ENCODE results near the gene SLC19A2. TPM values are rescaled to one million over a fixed set of nuclear protein-coding genes. Genes with fewer than 3 reads are reported as not detected.

Gene SLC19A2
- total and polyA plus RNA-seq, 2 donors from 2014 or later: 7.8 to 10.9 TPM

DNA sequence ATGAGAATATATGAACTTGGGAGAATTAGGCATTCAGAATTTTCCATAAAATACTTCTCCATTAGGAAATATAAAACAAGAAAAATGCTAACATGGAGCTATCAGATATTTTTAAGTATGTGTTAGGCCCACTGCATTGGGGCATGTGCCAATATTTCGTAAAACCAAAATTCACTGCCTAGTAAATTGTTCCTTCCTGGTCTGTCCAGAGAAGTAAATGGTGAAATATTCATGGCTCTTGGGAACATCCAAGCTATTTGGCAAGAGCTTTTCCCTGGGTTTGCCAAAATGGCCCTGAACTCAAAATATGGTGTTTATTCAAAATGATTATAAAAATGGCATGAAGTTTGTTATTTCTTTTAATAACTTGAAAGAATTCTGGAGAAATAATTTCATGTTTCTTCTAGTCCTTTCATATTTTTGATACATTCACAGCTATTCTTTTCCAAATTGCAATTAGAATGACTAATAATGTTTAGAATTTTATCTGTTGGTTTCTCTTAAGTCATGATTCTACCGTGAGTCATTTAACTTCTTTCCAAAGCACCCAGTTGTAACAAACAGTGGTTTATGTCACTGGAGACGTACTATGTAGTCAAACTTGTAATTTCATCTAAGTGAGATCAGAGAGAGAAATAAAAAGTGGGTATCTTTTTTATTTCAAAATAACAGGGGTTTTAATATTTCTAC is 25.7 kb upstream of the SLC19A2 start:
- DNase-seq (no peak), FAIRE-seq (no peak)
- Histone ChIP-seq H3K4me3 (ENCODE audit: low read length in 3 of 3) (no peak overlapping the region), H3K9ac (ENCODE audit: low read length in 3 of 3) (no peak overlapping the region), H3K27me3 (ENCODE audit: control insufficient read depth, insufficient read depth, low read length) (no peaks in the 10 kb centered on the region), H3K27ac (ENCODE audit: low read depth in 2 of 2, low read length in 2 of 2) (no peak overlapping the region), H3K36me3 (ENCODE audit: control insufficient read depth in 2 of 3, insufficient read depth in 3 of 3, low read length in 3 of 3) (no peaks in the 10 kb centered on the region), H3K9me3 (ENCODE audit: control insufficient read depth in 2 of 3, insufficient read depth in 1 of 3, low read length in 3 of 3) (no peaks in the 10 kb centered on the region), H3K4me1 (ENCODE audit: control insufficient read depth in 2 of 3, insufficient read depth in 2 of 3, low read depth in 1 of 3, low read length in 3 of 3) (peaks cover 0 to 4% (median 3%) of the 10 kb centered on the region in 3 donors)
- intact Hi-C loops (cut with DNase I): no loop called here
- TF ChIP-seq, protein P1, sequence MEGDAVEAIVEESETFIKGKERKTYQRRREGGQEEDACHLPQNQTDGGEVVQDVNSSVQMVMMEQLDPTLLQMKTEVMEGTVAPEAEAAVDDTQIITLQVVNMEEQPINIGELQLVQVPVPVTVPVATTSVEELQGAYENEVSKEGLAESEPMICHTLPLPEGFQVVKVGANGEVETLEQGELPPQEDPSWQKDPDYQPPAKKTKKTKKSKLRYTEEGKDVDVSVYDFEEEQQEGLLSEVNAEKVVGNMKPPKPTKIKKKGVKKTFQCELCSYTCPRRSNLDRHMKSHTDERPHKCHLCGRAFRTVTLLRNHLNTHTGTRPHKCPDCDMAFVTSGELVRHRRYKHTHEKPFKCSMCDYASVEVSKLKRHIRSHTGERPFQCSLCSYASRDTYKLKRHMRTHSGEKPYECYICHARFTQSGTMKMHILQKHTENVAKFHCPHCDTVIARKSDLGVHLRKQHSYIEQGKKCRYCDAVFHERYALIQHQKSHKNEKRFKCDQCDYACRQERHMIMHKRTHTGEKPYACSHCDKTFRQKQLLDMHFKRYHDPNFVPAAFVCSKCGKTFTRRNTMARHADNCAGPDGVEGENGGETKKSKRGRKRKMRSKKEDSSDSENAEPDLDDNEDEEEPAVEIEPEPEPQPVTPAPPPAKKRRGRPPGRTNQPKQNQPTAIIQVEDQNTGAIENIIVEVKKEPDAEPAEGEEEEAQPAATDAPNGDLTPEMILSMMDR (IDR thresholded peaks at IDR 0.05; ENCODE audit: borderline replicate concordance, extremely low read depth, insufficient read depth): no peak

DNA sequence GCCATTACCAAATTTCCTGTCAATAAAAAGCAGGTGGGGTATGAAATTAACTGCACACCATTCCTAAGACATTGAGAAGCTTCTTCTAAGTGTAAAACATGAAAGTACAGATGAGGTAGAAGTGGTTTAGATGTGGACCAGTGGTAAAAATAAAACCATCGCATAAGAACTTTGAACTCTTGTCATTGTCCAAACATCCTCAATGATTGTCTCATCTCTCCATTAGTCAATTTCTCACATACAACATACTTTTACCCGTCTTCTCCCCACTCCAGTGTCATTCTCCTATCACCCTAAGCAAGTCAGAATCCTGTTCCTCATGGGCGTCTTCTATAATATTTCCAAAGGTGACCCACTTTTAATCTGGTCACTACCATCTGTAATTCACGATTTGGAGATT is 24.3 kb upstream of the SLC19A2 start:
- H3K4me1 ChIP-seq (ENCODE audit: control insufficient read depth in 2 of 3, insufficient read depth in 2 of 3, low read depth in 1 of 3, low read length in 3 of 3): peaks cover 0 to 4% (median 3%) of the 10 kb centered on the region in 3 donors
- H3K9ac ChIP-seq (ENCODE audit: low read length in 3 of 3): no peak overlapping the region
- H3K27ac ChIP-seq (ENCODE audit: low read depth in 2 of 2, low read length in 2 of 2): no peak overlapping the region
- H3K36me3 ChIP-seq (ENCODE audit: control insufficient read depth in 2 of 3, insufficient read depth in 3 of 3, low read length in 3 of 3): no peaks in the 10 kb centered on the region
- intact Hi-C loops (cut with DNase I): no loop called here
- TF ChIP-seq, protein P1 (IDR thresholded peaks at IDR 0.05; ENCODE audit: borderline replicate concordance, extremely low read depth, insufficient read depth): no peak
- H3K9me3 ChIP-seq (ENCODE audit: control insufficient read depth in 2 of 3, insufficient read depth in 1 of 3, low read length in 3 of 3): no peaks in the 10 kb centered on the region
- no peak for DNase-seq
- H3K4me3 ChIP-seq (ENCODE audit: low read length in 3 of 3): no peak overlapping the region
- no peak for FAIRE-seq
- no peaks in the 10 kb centered on the region for H3K27me3 ChIP-seq (ENCODE audit: control insufficient read depth, insufficient read depth, low read length)

DNA sequence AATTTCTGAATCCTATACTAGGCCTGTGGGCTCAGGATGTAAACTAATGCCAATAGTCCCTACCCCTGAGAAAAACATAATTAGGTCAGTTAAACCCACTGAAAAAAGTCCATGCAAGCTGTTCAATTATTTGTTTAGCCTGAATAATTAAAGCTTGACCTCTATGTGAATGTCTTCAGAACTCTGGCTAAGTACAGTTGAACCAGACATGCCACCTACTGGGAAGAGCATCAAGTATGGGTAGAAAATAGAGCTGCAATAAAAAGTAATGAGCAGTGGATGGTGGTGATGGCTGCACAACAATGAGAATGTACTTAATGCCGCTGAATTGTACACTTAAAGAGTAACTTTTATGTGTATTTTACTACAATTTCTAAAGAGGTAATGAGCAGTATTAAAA is 23.6 kb upstream of the SLC19A2 start:
- Histone ChIP-seq H3K9me3 (ENCODE audit: control insufficient read depth in 2 of 3, insufficient read depth in 1 of 3, low read length in 3 of 3) (no peaks in the 10 kb centered on the region), H3K9ac (ENCODE audit: low read length in 3 of 3) (no peak overlapping the region), H3K4me1 (ENCODE audit: control insufficient read depth in 2 of 3, insufficient read depth in 2 of 3, low read depth in 1 of 3, low read length in 3 of 3) (peaks cover 0 to 4% (median 3%) of the 10 kb centered on the region in 3 donors), H3K27me3 (ENCODE audit: control insufficient read depth, insufficient read depth, low read length) (no peaks in the 10 kb centered on the region), H3K36me3 (ENCODE audit: control insufficient read depth in 2 of 3, insufficient read depth in 3 of 3, low read length in 3 of 3) (no peaks in the 10 kb centered on the region), H3K27ac (ENCODE audit: low read depth in 2 of 2, low read length in 2 of 2) (no peak overlapping the region), H3K4me3 (ENCODE audit: low read length in 3 of 3) (no peak overlapping the region)
- FAIRE-seq (no peak), DNase-seq (peak in 1 of 5 donors; percentile 4)
- TF ChIP-seq, protein P1 (IDR thresholded peaks at IDR 0.05; ENCODE audit: borderline replicate concordance, extremely low read depth, insufficient read depth): peak; percentile 6
- intact Hi-C loops (cut with DNase I): no loop called here

Measured in kidney (tissue), 14 donors.